HG02571 (cell line): ENCODE measurements around the gene PHYH.

Experiments
- ATAC-seq: cut with Tn5 transposase; IDR thresholded peaks from one replicate; pipeline ENCODE4 v1.9.1; 2021; ENCODE audit warnings: mild to moderate bottlenecking, moderate library complexity; ENCODE audit not compliant: unreplicated experiment

The PHYH gene

GRCh38 chr10:13231190-13231589 lies 68.7 kb downstream of the PHYH start:
- ATAC-seq: no peak
